CD14-positive monocyte (primary cell): ENCODE measurements around the gene ACP5. TPM values are rescaled to one million over a fixed set of nuclear protein-coding genes. Genes with fewer than 3 reads are reported as not detected.

Experiments used
- DNase-seq, 3 donors: peaks; one replicate each; pipeline ENCODE4 v3.0.0-alpha.2; 2011 to 2022
- H2AFZ ChIP-seq: 2 replicates; pipeline ENCODE4 v1.6.0; 2012; ENCODE audit warnings: mild to moderate bottlenecking, low read depth, low read length, inconsistent platforms; ENCODE audit not compliant: insufficient read depth, poor library complexity, severe bottlenecking
- H3K27ac ChIP-seq, 2 donors: 1 replicate in 1 of 2; 2 replicates in 1 of 2; pipeline ENCODE4 v1.5.1; 2012 to 2013; ENCODE audit warnings: low read length in 2 of 2, control low read depth in 1 of 2, inconsistent platforms in 1 of 2, low read depth in 1 of 2, mild to moderate bottlenecking in 1 of 2
- H3K27me3 ChIP-seq, 2 donors: one replicate each; pipeline versions ENCODE4 v1.6.0 to v1.6.1; 2011 to 2013; ENCODE audit warnings: low read length in 2 of 2; ENCODE audit not compliant: control insufficient read depth in 2 of 2, insufficient read depth in 2 of 2
- H3K36me3 ChIP-seq, 2 donors: replicated peaks in 1 of 2; 1 replicate in 1 of 2; 2 replicates in 1 of 2; pipeline versions ENCODE4 v1.5.1 to v1.6.1; 2012 to 2013; ENCODE audit warnings: low read length in 2 of 2, control low read depth in 1 of 2, inconsistent platforms in 1 of 2, mild to moderate bottlenecking in 1 of 2; ENCODE audit not compliant: insufficient read depth in 2 of 2, control insufficient read depth in 1 of 2
- H3K4me1 ChIP-seq, 2 donors: 1 replicate in 1 of 2; 2 replicates in 1 of 2; pipeline versions ENCODE4 v1.5.1 to v1.6.1; 2012 to 2013; ENCODE audit warnings: low read length in 2 of 2, control low read depth in 1 of 2, inconsistent platforms in 1 of 2, mild to moderate bottlenecking in 1 of 2, moderate library complexity in 1 of 2; ENCODE audit not compliant: insufficient read depth in 2 of 2, control insufficient read depth in 1 of 2
- H3K4me2 ChIP-seq: replicated peaks from 2 replicates; pipeline ENCODE3; 2012; ENCODE audit warnings: low read length, moderate library complexity, mild to moderate bottlenecking; ENCODE audit not compliant: poor library complexity, severe bottlenecking; ENCODE audit errors: extremely low read depth
- H3K4me3 ChIP-seq, 3 experiments: fragments of 200-600 bp in 1 of 3; sonication (generic) in 1 of 3; replicated peaks in 1 of 3; 1 replicate in 2 of 3; 2 replicates in 1 of 3; pipeline ENCODE4 v1.5.1; 2011 to 2013; ENCODE audit warnings: low read length in 3 of 3, mild to moderate bottlenecking in 3 of 3, control low read depth in 2 of 3, low read depth in 2 of 3, inconsistent platforms in 1 of 3, moderate library complexity in 1 of 3
- H3K79me2 ChIP-seq: 2 replicates; pipeline ENCODE4 v1.6.0; 2012; ENCODE audit warnings: mild to moderate bottlenecking, control low read depth, inconsistent platforms, low read length, moderate library complexity; ENCODE audit not compliant: insufficient read depth
- H3K9ac ChIP-seq: 2 replicates; pipeline ENCODE4 v1.6.0; 2017; ENCODE audit warnings: low read length, mild to moderate bottlenecking; ENCODE audit not compliant: insufficient read depth, poor library complexity, severe bottlenecking
- H3K9me3 ChIP-seq, 2 donors: replicated peaks in 1 of 2; 1 replicate in 1 of 2; 2 replicates in 1 of 2; pipeline versions ENCODE4 v1.5.1 to v1.6.1; 2012 to 2013; ENCODE audit warnings: low read length in 2 of 2, control low read depth in 1 of 2; ENCODE audit not compliant: control insufficient read depth in 1 of 2, insufficient read depth in 1 of 2
- H4K20me1 ChIP-seq: 2 replicates; pipeline ENCODE4 v1.6.0; 2012; ENCODE audit warnings: mild to moderate bottlenecking, low read length, control low read depth, moderate library complexity; ENCODE audit not compliant: insufficient read depth
- H3K27ac Mint-ChIP-seq, 7 donors: one replicate each; pipeline ENCODE4 v1.8.0; 2020; ENCODE audit warnings: mild to moderate bottlenecking in 7 of 7, mixed read lengths in 7 of 7, moderate library complexity in 6 of 7, inconsistent platforms in 2 of 7
- H3K27me3 Mint-ChIP-seq, 3 donors: one replicate each; pipeline ENCODE4 v1.8.0; 2021 to 2022; ENCODE audit warnings: low read depth in 3 of 3, mild to moderate bottlenecking in 3 of 3, mixed read lengths in 3 of 3, moderate library complexity in 3 of 3, inconsistent platforms in 1 of 3
- H3K36me3 Mint-ChIP-seq, 2 donors: one replicate each; pipeline ENCODE4 v1.8.0; 2020; ENCODE audit warnings: mixed read lengths in 2 of 2, inconsistent platforms in 1 of 2, mild to moderate bottlenecking in 1 of 2
- H3K4me1 Mint-ChIP-seq: one replicate; pipeline ENCODE4 v1.8.0; 2020; ENCODE audit warnings: mild to moderate bottlenecking, mixed read lengths
- H3K4me3 Mint-ChIP-seq, 2 donors: one replicate each; pipeline ENCODE4 v1.8.0; 2020; ENCODE audit warnings: mild to moderate bottlenecking in 2 of 2, mixed read lengths in 2 of 2, moderate library complexity in 1 of 2
- H3K9me3 Mint-ChIP-seq, 7 donors: one replicate each; pipeline ENCODE4 v1.8.0; 2020 to 2022; ENCODE audit warnings: mixed read lengths in 7 of 7, mild to moderate bottlenecking in 6 of 7, moderate library complexity in 6 of 7, inconsistent platforms in 2 of 7
- CTCF ChIP-seq: fragments of 200-600 bp; IDR thresholded peaks from one replicate; pipeline ENCODE4 v1.8.0; 2022; ENCODE audit warnings: antibody characterized with exemption, mild to moderate bottlenecking
- WGBS: methylation state at CpG from one replicate; pipeline ENCODE4 v1.1.5; 2013; ENCODE audit warnings: missing lambda C conversion rate; ENCODE audit not compliant: insufficient coverage; 5-methylcytosine and 5-hydroxymethylcytosine counted together
- intact Hi-C, 2 donors: fragments of 100-400 bp; cut with micrococcal nuclease; formaldehyde crosslinking; loops; one replicate each; pipeline versions ENCODE4 v1.15.0 to v1.15.1; 2023
- polyA plus RNA-seq, 3 donors: library from polyadenylated mRNA; depleted of rRNA in 1 of 3; unstranded in 2 of 3; stranded (reverse) in 1 of 3; fragments of 300-500 nt in 2 of 3; fragments of >200 nt in 1 of 3; fragmentation: Illumina TruSeq in 2 of 3; gene quantifications; 1 replicate in 2 of 3; 2 replicates in 1 of 3; pipeline ENCODE4 v1.2.3, GENCODE V29; 2012 to 2021

Gene ACP5
- polyA plus RNA-seq, 3 donors: 20.1 to 58.2 (median 31.2) TPM

- intact Hi-C loops: no loop called here
Measured at GRCh38 chr19:11541238-11541637, 36.2 kb downstream of the ACP5 start.

DNA sequence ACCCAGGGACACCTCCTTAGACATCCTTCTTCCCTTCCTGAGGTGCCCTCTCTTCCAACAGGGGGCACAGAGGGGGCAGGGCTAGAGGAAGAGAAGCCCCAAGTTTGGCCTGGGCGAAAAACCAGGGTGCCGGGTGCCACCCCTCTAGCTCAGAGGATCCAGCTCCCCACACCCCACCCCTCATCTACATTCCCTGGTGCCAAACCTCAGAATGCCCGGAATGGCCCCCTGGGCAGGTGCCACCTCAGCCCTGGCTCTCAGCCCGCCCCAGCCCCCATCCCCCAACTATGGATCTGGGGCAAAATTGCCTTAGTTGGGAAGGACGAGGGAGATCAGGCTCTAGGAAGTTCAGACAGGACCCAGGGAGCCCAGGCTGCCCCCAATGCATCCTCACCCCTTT lies 36.8 kb downstream of the ACP5 start:
- H3K36me3 Mint-ChIP-seq: peaks cover 0 to 5% of the 10 kb centered on the region in 2 donors
- 80% methylated on average over 1 of the region's 5 CpGs for WGBS
- H3K9me3 Mint-ChIP-seq: peaks cover 0 to 3% (median 0%) of the 10 kb centered on the region in 7 donors
- H3K4me2 ChIP-seq: no peak overlapping the region
- intact Hi-C loops: no loop called here
- peaks cover 12 to 36% of the 10 kb centered on the region in 2 donors for H3K27me3 ChIP-seq
- no peaks in the 10 kb centered on the region for H3K9me3 ChIP-seq
- no peaks in the 10 kb centered on the region for H3K36me3 ChIP-seq
- H3K4me1 Mint-ChIP-seq: peaks cover 4% of the 10 kb centered on the region
- no peak overlapping the region for H3K27ac ChIP-seq
- peak overlapping the region in 1 of 7 donors; percentile 61 for H3K27ac Mint-ChIP-seq
- no peak for TF ChIP-seq CTCF
- no peak for DNase-seq
- H3K4me3 ChIP-seq: no peak overlapping the region
- no peak overlapping the region for H3K9ac ChIP-seq
- H3K4me3 Mint-ChIP-seq: no peak overlapping the region
- H2AFZ ChIP-seq: no peak overlapping the region
- H3K79me2 ChIP-seq: no peaks in the 10 kb centered on the region
- H4K20me1 ChIP-seq: no peaks in the 10 kb centered on the region
- H3K27me3 Mint-ChIP-seq: peaks cover 30 to 53% (median 44%) of the 10 kb centered on the region in 3 donors
- peaks cover 6 to 8% of the 10 kb centered on the region in 2 donors for H3K4me1 ChIP-seq

More at GRCh38 chr19:11541238-11541637, 36.2 kb downstream of the ACP5 start:
- Histone ChIP-seq H3K79me2 (no peaks in the 10 kb centered on the region), H3K4me3 (no peak overlapping the region), H3K27ac (no peak overlapping the region), H3K4me2 (no peak overlapping the region), H3K27me3 (peaks cover 12 to 36% of the 10 kb centered on the region in 2 donors), H4K20me1 (no peaks in the 10 kb centered on the region), H3K36me3 (no peaks in the 10 kb centered on the region), H2AFZ (no peak overlapping the region), H3K9ac (no peak overlapping the region), H3K9me3 (no peaks in the 10 kb centered on the region), H3K4me1 (peaks cover under 1 to 3% of the 10 kb centered on the region in 2 donors)
- peak overlapping the region in 1 of 2 donors; percentile 15 for H3K4me3 Mint-ChIP-seq
- no peak overlapping the region for H3K27ac Mint-ChIP-seq
- WGBS: no CpG with 5 or more reads among the region's 3 CpGs
- TF ChIP-seq CTCF: no peak
- peaks cover 32 to 53% (median 46%) of the 10 kb centered on the region in 3 donors for H3K27me3 Mint-ChIP-seq
- peaks cover 0 to 3% (median 0%) of the 10 kb centered on the region in 7 donors for H3K9me3 Mint-ChIP-seq
- no peak for DNase-seq
- H3K4me1 Mint-ChIP-seq: peaks cover 2% of the 10 kb centered on the region
- H3K36me3 Mint-ChIP-seq: peaks cover 0 to 5% of the 10 kb centered on the region in 2 donors
